Dendritic cell treated with granulocyte-macrophage colony-stimulating factor and Interleukin-4, amounts not matched to agents 40 ng/mL and 50 ng/mL, for 4 days (primary cell): Measurements from ENCODE around the gene UFSP1.
"Not testable (repeated sequence)": the region's sequence is repeated elsewhere in the genome, so short reads cannot be mapped to it uniquely, and the experiment has no call there.

Experiments used
- H3K27ac Mint-ChIP-seq: one replicate; pipeline ENCODE4 v1.8.0; 2022; ENCODE audit warnings: mild to moderate bottlenecking, mixed read lengths
- H3K27me3 Mint-ChIP-seq: one replicate; pipeline ENCODE4 v1.8.0; 2022; ENCODE audit warnings: mild to moderate bottlenecking, mixed read lengths
- H3K36me3 Mint-ChIP-seq: one replicate; pipeline ENCODE4 v1.8.0; 2022; ENCODE audit warnings: low read depth, mixed read lengths
- H3K4me1 Mint-ChIP-seq: one replicate; pipeline ENCODE4 v1.8.0; 2022; ENCODE audit warnings: low read depth, mixed read lengths
- H3K4me3 Mint-ChIP-seq: one replicate; pipeline ENCODE4 v1.8.0; 2022; ENCODE audit warnings: mild to moderate bottlenecking, moderate library complexity, mixed read lengths
- H3K9me3 Mint-ChIP-seq: one replicate; pipeline ENCODE4 v1.8.0; 2022; ENCODE audit warnings: mixed read lengths
- intact Hi-C: fragments of 100-400 bp; cut with micrococcal nuclease; formaldehyde crosslinking; loops from one replicate; pipeline ENCODE4 v1.15.0; 2022

Gene UFSP1

GRCh38 chr7:100888988-100889750, at the start of gene UFSP1:
Gene UFSP1, minus strand, starts transcription at chr7:100889715. Its CDS starts 444 bp downstream, at chr7:100889271.
- H3K4me1 Mint-ChIP-seq = peaks cover 68% of the 10 kb centered on the region
- H3K27me3 Mint-ChIP-seq = peaks cover 41% of the 10 kb centered on the region
- peaks cover 46% of the 10 kb centered on the region for H3K36me3 Mint-ChIP-seq
- no peaks in the 10 kb centered on the region for H3K9me3 Mint-ChIP-seq
- peak within 1 kb of the TSS; percentile 78 for H3K27ac Mint-ChIP-seq
- H3K4me3 Mint-ChIP-seq = peak within 1 kb of the TSS; percentile 79
- intact Hi-C loops = no loop called here

GRCh38 chr7:100936167-100936566, 46.7 kb upstream of the UFSP1 start:
- H3K9me3 Mint-ChIP-seq, H3K4me1 Mint-ChIP-seq, H3K4me3 Mint-ChIP-seq, intact Hi-C loops, H3K27ac Mint-ChIP-seq, H3K36me3 Mint-ChIP-seq: not testable (repeated sequence)
- peaks cover 21% of the 10 kb centered on the region for H3K27me3 Mint-ChIP-seq

GRCh38 chr7:100935381-100935780, 45.9 kb upstream of the UFSP1 start:
- H3K9me3 Mint-ChIP-seq, H3K4me1 Mint-ChIP-seq, H3K27ac Mint-ChIP-seq, H3K4me3 Mint-ChIP-seq, H3K36me3 Mint-ChIP-seq, intact Hi-C loops: not testable (repeated sequence)
- H3K27me3 Mint-ChIP-seq = peaks cover 24% of the 10 kb centered on the region

- intact Hi-C loops = no loop called here
- Mint-ChIP-seq H3K4me1 (no peaks in the 10 kb centered on the region), H3K27me3 (peaks cover 27% of the 10 kb centered on the region), H3K36me3 (no peaks in the 10 kb centered on the region), H3K27ac (no peak overlapping the region), H3K9me3 (peaks cover 8% of the 10 kb centered on the region), H3K4me3 (no peak overlapping the region)
These were observed 44.2 kb upstream of the UFSP1 start for GRCh38 chr7:100933734-100934133.

- peaks cover 24% of the 10 kb centered on the region for H3K27me3 Mint-ChIP-seq
- no peak overlapping the region for H3K27ac Mint-ChIP-seq
- H3K4me1 Mint-ChIP-seq = no peaks in the 10 kb centered on the region
- intact Hi-C loops = no loop called here
- no peak overlapping the region for H3K4me3 Mint-ChIP-seq
- no peaks in the 10 kb centered on the region for H3K36me3 Mint-ChIP-seq
- H3K9me3 Mint-ChIP-seq = peaks cover 8% of the 10 kb centered on the region
These were observed 40.3 kb upstream of the UFSP1 start for GRCh38 chr7:100929808-100930174.

- H3K36me3 Mint-ChIP-seq, H3K4me3 Mint-ChIP-seq, H3K4me1 Mint-ChIP-seq, H3K9me3 Mint-ChIP-seq, H3K27ac Mint-ChIP-seq, intact Hi-C loops: not testable (repeated sequence)
- peaks cover 29% of the 10 kb centered on the region for H3K27me3 Mint-ChIP-seq
These were observed 34.1 kb upstream of the UFSP1 start for GRCh38 chr7:100923616-100924015.

- no peak overlapping the region for H3K4me3 Mint-ChIP-seq
- H3K9me3 Mint-ChIP-seq = no peaks in the 10 kb centered on the region
- H3K27ac Mint-ChIP-seq = no peak overlapping the region
- intact Hi-C loops = no loop called here
- peaks cover 20% of the 10 kb centered on the region for H3K4me1 Mint-ChIP-seq
- H3K27me3 Mint-ChIP-seq = peaks cover 35% of the 10 kb centered on the region
- H3K36me3 Mint-ChIP-seq = no peaks in the 10 kb centered on the region
These were observed 31.5 kb upstream of the UFSP1 start for GRCh38 chr7:100921039-100921438.

- intact Hi-C loops, H3K36me3 Mint-ChIP-seq, H3K27ac Mint-ChIP-seq, H3K4me3 Mint-ChIP-seq, H3K9me3 Mint-ChIP-seq: not testable (repeated sequence)
- H3K27me3 Mint-ChIP-seq = peaks cover 35% of the 10 kb centered on the region
- H3K4me1 Mint-ChIP-seq = peaks cover 25% of the 10 kb centered on the region
These were observed 30.4 kb upstream of the UFSP1 start for GRCh38 chr7:100919779-100920437.

GRCh38 chr7:100919335-100919734, 29.8 kb upstream of the UFSP1 start:
- peaks cover 35% of the 10 kb centered on the region for H3K27me3 Mint-ChIP-seq

GRCh38 chr7:100914879-100915447, 25.4 kb upstream of the UFSP1 start:
- Mint-ChIP-seq H3K36me3 (no peaks in the 10 kb centered on the region), H3K27me3 (peaks cover 7% of the 10 kb centered on the region), H3K4me1 (peaks cover 51% of the 10 kb centered on the region), H3K27ac (peak overlapping the region; percentile 97), H3K9me3 (no peaks in the 10 kb centered on the region), H3K4me3 (no peak overlapping the region)
- intact Hi-C loops = no loop called here

More at GRCh38 chr7:100919335-100919734, 29.8 kb upstream of the UFSP1 start:
- intact Hi-C loops, H3K4me3 Mint-ChIP-seq, H3K36me3 Mint-ChIP-seq, H3K9me3 Mint-ChIP-seq, H3K27ac Mint-ChIP-seq: not testable (repeated sequence)
- peaks cover 28% of the 10 kb centered on the region for H3K4me1 Mint-ChIP-seq

- Mint-ChIP-seq H3K4me1 (peaks cover 46% of the 10 kb centered on the region), H3K27me3 (peaks cover 6% of the 10 kb centered on the region), H3K9me3 (no peaks in the 10 kb centered on the region), H3K36me3 (no peaks in the 10 kb centered on the region), H3K27ac (peak overlapping the region; percentile 97), H3K4me3 (no peak overlapping the region)
- intact Hi-C loops = no loop called here
These were observed 24.8 kb upstream of the UFSP1 start for GRCh38 chr7:100914208-100914878.

- Mint-ChIP-seq H3K27ac (peak overlapping the region; percentile 78), H3K4me1 (peaks cover 35% of the 10 kb centered on the region), H3K4me3 (no peak overlapping the region), H3K27me3 (peaks cover 3% of the 10 kb centered on the region), H3K36me3 (no peaks in the 10 kb centered on the region), H3K9me3 (no peaks in the 10 kb centered on the region)
- intact Hi-C loops = no loop called here
These were observed 22.0 kb upstream of the UFSP1 start for GRCh38 chr7:100911484-100911883.

GRCh38 chr7:100910443-100910842, 20.9 kb upstream of the UFSP1 start:
- H3K36me3 Mint-ChIP-seq, H3K4me3 Mint-ChIP-seq, H3K9me3 Mint-ChIP-seq, H3K27me3 Mint-ChIP-seq, intact Hi-C loops: not testable (repeated sequence)
- Mint-ChIP-seq H3K4me1 (peaks cover 31% of the 10 kb centered on the region), H3K27ac (peak overlapping the region; percentile 78)

- no peak overlapping the region for H3K4me3 Mint-ChIP-seq
- H3K27me3 Mint-ChIP-seq = peaks cover 10% of the 10 kb centered on the region
- intact Hi-C loops = no loop called here
- no peaks in the 10 kb centered on the region for H3K36me3 Mint-ChIP-seq
- peaks cover 18% of the 10 kb centered on the region for H3K4me1 Mint-ChIP-seq
- peak overlapping the region; percentile 32 for H3K27ac Mint-ChIP-seq
- H3K9me3 Mint-ChIP-seq = no peaks in the 10 kb centered on the region
These were observed 19.0 kb upstream of the UFSP1 start for GRCh38 chr7:100908512-100908911.
